Transverse colon (tissue), 4 donors: Measurements from ENCODE around the gene EFCAB8.

ENCODE experiments used
- POLR2AphosphoS5 ChIP-seq, 3 donors: sonication (generic); formaldehyde crosslinking; IDR thresholded peaks; one replicate each; pipeline ENCODE4 v1.6.1; 2016; ENCODE audit warnings: antibody characterized with exemption in 3 of 3
- TF ChIP-seq, protein P1 (sequence below), 5 experiments: fragments of 200-600 bp in 3 of 5; fragments of 450-650 bp in 2 of 5; sonication (generic) in 3 of 5; IDR thresholded peaks; 1 replicate in 2 of 5; 2 replicates in 3 of 5; pipeline ENCODE4 v1.5.1; 2016 to 2017; ENCODE audit warnings: antibody characterized with exemption in 5 of 5, inconsistent platforms in 3 of 5, mild to moderate bottlenecking in 2 of 5, moderate library complexity in 1 of 5

DNA sequence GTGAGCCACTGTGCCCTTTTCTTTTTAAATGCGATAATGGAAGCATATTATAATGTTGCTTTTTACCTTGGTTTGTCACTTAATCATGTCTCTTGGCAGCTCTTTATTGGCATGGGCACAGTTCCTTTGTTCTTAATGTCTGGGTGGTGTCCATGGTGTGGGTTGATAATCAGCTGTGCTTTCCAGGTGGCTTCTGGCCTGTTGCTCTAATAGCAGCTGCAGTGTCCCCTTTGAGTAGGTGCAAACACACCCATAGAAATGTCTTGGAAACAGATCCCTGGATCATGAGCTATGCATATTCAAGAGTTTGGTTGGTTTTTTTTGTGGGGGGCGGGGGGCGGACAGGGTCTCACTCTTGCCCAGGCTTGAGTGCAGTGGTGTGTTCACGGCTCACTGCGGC is 29.9 kb downstream of the EFCAB8 start:
- TF ChIP-seq, protein P1, sequence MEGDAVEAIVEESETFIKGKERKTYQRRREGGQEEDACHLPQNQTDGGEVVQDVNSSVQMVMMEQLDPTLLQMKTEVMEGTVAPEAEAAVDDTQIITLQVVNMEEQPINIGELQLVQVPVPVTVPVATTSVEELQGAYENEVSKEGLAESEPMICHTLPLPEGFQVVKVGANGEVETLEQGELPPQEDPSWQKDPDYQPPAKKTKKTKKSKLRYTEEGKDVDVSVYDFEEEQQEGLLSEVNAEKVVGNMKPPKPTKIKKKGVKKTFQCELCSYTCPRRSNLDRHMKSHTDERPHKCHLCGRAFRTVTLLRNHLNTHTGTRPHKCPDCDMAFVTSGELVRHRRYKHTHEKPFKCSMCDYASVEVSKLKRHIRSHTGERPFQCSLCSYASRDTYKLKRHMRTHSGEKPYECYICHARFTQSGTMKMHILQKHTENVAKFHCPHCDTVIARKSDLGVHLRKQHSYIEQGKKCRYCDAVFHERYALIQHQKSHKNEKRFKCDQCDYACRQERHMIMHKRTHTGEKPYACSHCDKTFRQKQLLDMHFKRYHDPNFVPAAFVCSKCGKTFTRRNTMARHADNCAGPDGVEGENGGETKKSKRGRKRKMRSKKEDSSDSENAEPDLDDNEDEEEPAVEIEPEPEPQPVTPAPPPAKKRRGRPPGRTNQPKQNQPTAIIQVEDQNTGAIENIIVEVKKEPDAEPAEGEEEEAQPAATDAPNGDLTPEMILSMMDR (IDR thresholded peaks at IDR 0.05) = no peak
- no peak for TF ChIP-seq POLR2AphosphoS5 (IDR thresholded peaks at IDR 0.05)
